Panc1 (cell line): Measurements from ENCODE around the gene MAPK14. TPM values are rescaled to one million over a fixed set of nuclear protein-coding genes. Genes with fewer than 3 reads are reported as not detected.

Experiments used
- ATAC-seq: fragments of 200-7000 bp; cut with Tn5 transposase; 2 replicates; pipeline ENCODE4 v1.9.1; 2020; ENCODE audit warnings: mild to moderate bottlenecking, moderate library complexity
- BruUV-seq: library from RNA; stranded (reverse); fragments of 400-500 nt; replicated peaks from 2 replicates; lab custom pipeline; 2021; lab: Mats Ljungman, UMichigan
- CTCF ChIA-PET: fragments of 300-600 bp; sonication (Branson Sonifier 250); formaldehyde crosslinking; loops from one replicate; lab custom pipeline; 2022; ENCODE audit warnings: antibody characterized with exemption; lab: Charles Lee
- POLR2A ChIA-PET: fragments of 300-600 bp; sonication (Branson Sonifier 250); formaldehyde crosslinking; loops from one replicate; lab custom pipeline; 2022; ENCODE audit warnings: antibody characterized with exemption; lab: Charles Lee
- DNase-seq: peaks from one replicate; pipeline ENCODE4 v3.0.0-alpha.2; 2010; ENCODE audit warnings: low read depth, low spot score
- H3K27ac ChIP-seq: 2 replicates; pipeline ENCODE4 v1.5.1; 2011; ENCODE audit warnings: mild to moderate bottlenecking, low read length, inconsistent platforms
- H3K27me3 ChIP-seq: fragments of 200-500 bp; sonication (Bioruptor generic); 2 replicates; pipeline ENCODE4 v1.6.0; 2014; ENCODE audit warnings: low read length, inconsistent platforms; ENCODE audit not compliant: control insufficient read depth, insufficient read depth
- H3K36me3 ChIP-seq: fragments of 200-500 bp; sonication (Bioruptor generic); 2 replicates; pipeline ENCODE4 v1.5.1; 2014; ENCODE audit warnings: inconsistent platforms, mild to moderate bottlenecking, low read length, moderate library complexity; ENCODE audit not compliant: control insufficient read depth, insufficient read depth
- H3K4me1 ChIP-seq: 2 replicates; pipeline ENCODE4 v1.5.1; 2011; ENCODE audit warnings: inconsistent platforms, mild to moderate bottlenecking, low read length, moderate library complexity; ENCODE audit not compliant: control insufficient read depth, insufficient read depth
- H3K4me3 ChIP-seq, 2 experiments: 2 replicates each; pipeline ENCODE4 v1.5.1; 2011 to 2012; ENCODE audit warnings: low read depth in 2 of 2, low read length in 2 of 2, mild to moderate bottlenecking in 2 of 2, inconsistent platforms in 1 of 2, moderate library complexity in 1 of 2
- H3K9me3 ChIP-seq: fragments of 200-500 bp; sonication (Bioruptor generic); 2 replicates; pipeline ENCODE4 v1.5.1; 2014; ENCODE audit warnings: low read depth, mild to moderate bottlenecking, inconsistent platforms, low read length, moderate library complexity; ENCODE audit not compliant: control insufficient read depth, insufficient read depth
- CTCF ChIP-seq: fragments of 450-650 bp; IDR thresholded peaks from 2 replicates; pipeline ENCODE4 v1.5.1; 2017; ENCODE audit warnings: mild to moderate bottlenecking
- POLR2AphosphoS5 ChIP-seq: IDR thresholded peaks from 2 replicates; pipeline ENCODE4 v1.6.1; 2012; ENCODE audit warnings: mild to moderate bottlenecking, low read depth, low read length, moderate library complexity
- SIN3A ChIP-seq: IDR thresholded peaks from 2 replicates; pipeline ENCODE4 v1.6.1; 2012; ENCODE audit warnings: low read depth, mild to moderate bottlenecking, low read length, moderate library complexity, borderline replicate concordance; ENCODE audit not compliant: insufficient read depth
- TCF7L2 ChIP-seq: IDR thresholded peaks from 2 replicates; pipeline ENCODE4 v1.6.1; 2011; ENCODE audit warnings: mild to moderate bottlenecking, low read depth, low read length, inconsistent platforms
- in situ Hi-C: cut with HindIII; loops from 2 replicates; pipeline ENCODE4 v1.10.0; 2016; ENCODE audit warnings: low sequenced_read_pairs, low pct_unique_long_range_greater_than_20kb
- intact Hi-C: fragments of 100-400 bp; cut with micrococcal nuclease; formaldehyde crosslinking; loops from one replicate; pipeline ENCODE4 v1.10.0; 2022; ENCODE audit not compliant: unreplicated experiment
- total RNA-seq: library from RNA; stranded (reverse); gene quantifications from one replicate; pipeline ENCODE4 v1.2.1, GENCODE V29; 2021; ENCODE audit not compliant: unreplicated experiment
- TF ChIP-seq, protein P1 (sequence below), 2 experiments: IDR thresholded peaks; 2 replicates each; pipeline ENCODE4 v1.6.1; 2011 to 2012; ENCODE audit warnings: low read depth in 2 of 2, control low read depth in 1 of 2, low read length in 1 of 2, mild to moderate bottlenecking in 1 of 2, moderate library complexity in 1 of 2; ENCODE audit not compliant: insufficient read depth in 1 of 2

The MAPK14 gene
- total RNA-seq, 1 experiment from 2014 or later = 42.3 TPM

DNA sequence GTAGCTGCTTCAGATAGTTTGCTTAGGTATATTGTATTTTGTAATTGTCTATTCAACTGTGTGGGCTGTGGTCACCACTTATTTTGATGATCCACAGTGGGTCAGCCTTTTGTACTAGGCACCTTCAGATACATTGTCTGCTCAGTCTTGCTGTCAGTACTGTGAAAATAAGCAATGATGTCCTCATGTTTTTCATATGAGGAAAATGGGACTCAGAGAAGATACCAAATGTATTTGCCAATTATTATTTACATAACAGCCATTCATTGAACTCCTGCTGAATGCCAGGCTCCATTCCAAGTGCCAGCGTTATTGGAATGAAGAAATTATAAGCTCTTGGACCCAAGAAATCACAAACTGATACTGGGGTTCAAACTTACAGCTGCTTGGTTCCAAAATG lies 28.6 kb downstream of the MAPK14 start:
- intact Hi-C loops = no loop called here
- no peaks in the 10 kb centered on the region for H3K4me1 ChIP-seq
- ChIA-PET POLR2A (no interaction called here), CTCF (interaction anchor here (0.7 kb wide), 1 partner anchor 16 kb away, joined by 3 read pairs; no protein-coding TSS in a partner anchor)
- no peak overlapping the region for H3K27ac ChIP-seq
- H3K27me3 ChIP-seq = no peaks in the 10 kb centered on the region
- no peak overlapping the region for H3K4me3 ChIP-seq
- ATAC-seq (no peak), DNase-seq (no peak)
- no peaks in the 10 kb centered on the region for H3K9me3 ChIP-seq
- BruUV-seq = no TSS peak
- in situ Hi-C loops = no loop called here
- H3K36me3 ChIP-seq = peaks cover 10% of the 10 kb centered on the region
- TF ChIP-seq SIN3A (no peak), CTCF (no peak), TCF7L2 (no peak), POLR2AphosphoS5 (no peak)
- TF ChIP-seq, protein P1, sequence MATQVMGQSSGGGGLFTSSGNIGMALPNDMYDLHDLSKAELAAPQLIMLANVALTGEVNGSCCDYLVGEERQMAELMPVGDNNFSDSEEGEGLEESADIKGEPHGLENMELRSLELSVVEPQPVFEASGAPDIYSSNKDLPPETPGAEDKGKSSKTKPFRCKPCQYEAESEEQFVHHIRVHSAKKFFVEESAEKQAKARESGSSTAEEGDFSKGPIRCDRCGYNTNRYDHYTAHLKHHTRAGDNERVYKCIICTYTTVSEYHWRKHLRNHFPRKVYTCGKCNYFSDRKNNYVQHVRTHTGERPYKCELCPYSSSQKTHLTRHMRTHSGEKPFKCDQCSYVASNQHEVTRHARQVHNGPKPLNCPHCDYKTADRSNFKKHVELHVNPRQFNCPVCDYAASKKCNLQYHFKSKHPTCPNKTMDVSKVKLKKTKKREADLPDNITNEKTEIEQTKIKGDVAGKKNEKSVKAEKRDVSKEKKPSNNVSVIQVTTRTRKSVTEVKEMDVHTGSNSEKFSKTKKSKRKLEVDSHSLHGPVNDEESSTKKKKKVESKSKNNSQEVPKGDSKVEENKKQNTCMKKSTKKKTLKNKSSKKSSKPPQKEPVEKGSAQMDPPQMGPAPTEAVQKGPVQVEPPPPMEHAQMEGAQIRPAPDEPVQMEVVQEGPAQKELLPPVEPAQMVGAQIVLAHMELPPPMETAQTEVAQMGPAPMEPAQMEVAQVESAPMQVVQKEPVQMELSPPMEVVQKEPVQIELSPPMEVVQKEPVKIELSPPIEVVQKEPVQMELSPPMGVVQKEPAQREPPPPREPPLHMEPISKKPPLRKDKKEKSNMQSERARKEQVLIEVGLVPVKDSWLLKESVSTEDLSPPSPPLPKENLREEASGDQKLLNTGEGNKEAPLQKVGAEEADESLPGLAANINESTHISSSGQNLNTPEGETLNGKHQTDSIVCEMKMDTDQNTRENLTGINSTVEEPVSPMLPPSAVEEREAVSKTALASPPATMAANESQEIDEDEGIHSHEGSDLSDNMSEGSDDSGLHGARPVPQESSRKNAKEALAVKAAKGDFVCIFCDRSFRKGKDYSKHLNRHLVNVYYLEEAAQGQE (IDR thresholded peaks at IDR 0.05; ENCODE audit: insufficient read depth in 1 of 2, low read depth in 2 of 2, low read length in 1 of 2) = no peak

GRCh38 chr6:36061236-36061635 lies 33.6 kb downstream of the MAPK14 start:
- no peak for DNase-seq
- H3K4me1 ChIP-seq = no peaks in the 10 kb centered on the region
- no peaks in the 10 kb centered on the region for H3K9me3 ChIP-seq
- ChIA-PET POLR2A (no interaction called here), CTCF (interaction anchor here (0.6 kb wide), 1 partner anchor 25 kb away, joined by 3 read pairs; no protein-coding TSS in a partner anchor)
- in situ Hi-C loops = no loop called here
- no peak overlapping the region for H3K4me3 ChIP-seq
- BruUV-seq = no TSS peak
- no peaks in the 10 kb centered on the region for H3K27me3 ChIP-seq
- peaks cover 6% of the 10 kb centered on the region for H3K36me3 ChIP-seq
- intact Hi-C loops = no loop called here
- TF ChIP-seq, protein P1 (IDR thresholded peaks at IDR 0.05; ENCODE audit: insufficient read depth in 1 of 2, low read depth in 2 of 2, low read length in 1 of 2) = no peak
- TF ChIP-seq POLR2AphosphoS5 (no peak), SIN3A (no peak), TCF7L2 (no peak), CTCF (no peak)
- ATAC-seq = no peak
- no peak overlapping the region for H3K27ac ChIP-seq
